ENCODE measurements around the gene ITGB8. TPM values are rescaled to one million over a fixed set of nuclear protein-coding genes. Genes with fewer than 3 reads are reported as not detected.

The ITGB8 gene
- total and polyA plus RNA-seq, 2 experiments from 2014 or later = 0.71 to 3.0 TPM

GRCh38 chr7:20306180-20306946 lies 24.3 kb upstream of the ITGB8 start:
- Histone ChIP-seq H3K27ac (ENCODE audit: low read depth) (no peak overlapping the region), H4K20me1 (replicated peaks; ENCODE audit: insufficient read depth) (no peaks in the 10 kb centered on the region), H3F3A (replicated peaks; ENCODE audit: low read depth) (no peaks in the 10 kb centered on the region), H3K27me3 (ENCODE audit: insufficient read depth) (no peaks in the 10 kb centered on the region), H3K4me2 (no peak overlapping the region), H3K4me1 (ENCODE audit: insufficient read depth) (peaks cover 21% of the 10 kb centered on the region), H2AFZ (no peak overlapping the region), H3K9me2 (ENCODE audit: insufficient read depth) (no peaks in the 10 kb centered on the region), H3K36me3 (ENCODE audit: insufficient read depth) (no peaks in the 10 kb centered on the region), H3K4me3 (no peak overlapping the region), H3K79me2 (replicated peaks; ENCODE audit: insufficient read depth) (no peaks in the 10 kb centered on the region)
- Mint-ChIP-seq H3K9me3 (no peaks in the 10 kb centered on the region), H3K4me3 (no peak overlapping the region), H3K36me3 (ENCODE audit: low read depth) (no peaks in the 10 kb centered on the region), H3K27me3 (ENCODE audit: insufficient read depth, low read depth, poor library complexity) (no peaks in the 10 kb centered on the region), H3K27ac (no peak overlapping the region), H3K4me1 (peaks cover 19% of the 10 kb centered on the region)
- TF ChIP-seq POLR2AphosphoS5 (IDR thresholded peaks at IDR 0.05; ENCODE audit: low read depth) = no peak
- TF ChIP-seq CREB1 (CRISPR knock-in tag; IDR thresholded peaks at IDR 0.05; ENCODE audit: low read depth) = no peak
- TF ChIP-seq EZH2 (IDR thresholded peaks at IDR 0.05; ENCODE audit: low read depth, unreplicated experiment) = no peak
- TF ChIP-seq STAT1 (IDR thresholded peaks at IDR 0.05; ENCODE audit: unreplicated experiment) = no peak
- no peak for TF ChIP-seq NANOG (IDR thresholded peaks at IDR 0.05; ENCODE audit: borderline replicate concordance)
- no peak for TF ChIP-seq ZNF462 (CRISPR knock-in tag; IDR thresholded peaks at IDR 0.05)
- no peak for TF ChIP-seq REST (IDR thresholded peaks at IDR 0.05; ENCODE audit: unreplicated experiment)
- no peak for TF ChIP-seq JUNB (IDR thresholded peaks at IDR 0.05; ENCODE audit: unreplicated experiment)
- TF ChIP-seq ZNF114 (CRISPR knock-in tag; IDR thresholded peaks at IDR 0.05) = no peak
- TF ChIP-seq EZH2phosphoT487 (IDR thresholded peaks at IDR 0.05; ENCODE audit: unreplicated experiment) = no peak
- no peak for TF ChIP-seq ZNF331 (CRISPR knock-in tag; IDR thresholded peaks at IDR 0.05; ENCODE audit: low read depth)
- TF ChIP-seq ETS1 (IDR thresholded peaks at IDR 0.05) = no peak
- TF ChIP-seq CTCF (conservative IDR thresholded peaks at IDR 0.05; ENCODE audit: low read depth in 2 of 2) = no peak
- ATAC-seq (peak; percentile 31; the same call in 2 of the 3 replicates), DNase-seq (ENCODE audit: low spot score) (peak; percentile 65)

All from GM23338 (cell line).